ENCODE data around the gene FAM174B.

The FAM174B gene

DNA sequence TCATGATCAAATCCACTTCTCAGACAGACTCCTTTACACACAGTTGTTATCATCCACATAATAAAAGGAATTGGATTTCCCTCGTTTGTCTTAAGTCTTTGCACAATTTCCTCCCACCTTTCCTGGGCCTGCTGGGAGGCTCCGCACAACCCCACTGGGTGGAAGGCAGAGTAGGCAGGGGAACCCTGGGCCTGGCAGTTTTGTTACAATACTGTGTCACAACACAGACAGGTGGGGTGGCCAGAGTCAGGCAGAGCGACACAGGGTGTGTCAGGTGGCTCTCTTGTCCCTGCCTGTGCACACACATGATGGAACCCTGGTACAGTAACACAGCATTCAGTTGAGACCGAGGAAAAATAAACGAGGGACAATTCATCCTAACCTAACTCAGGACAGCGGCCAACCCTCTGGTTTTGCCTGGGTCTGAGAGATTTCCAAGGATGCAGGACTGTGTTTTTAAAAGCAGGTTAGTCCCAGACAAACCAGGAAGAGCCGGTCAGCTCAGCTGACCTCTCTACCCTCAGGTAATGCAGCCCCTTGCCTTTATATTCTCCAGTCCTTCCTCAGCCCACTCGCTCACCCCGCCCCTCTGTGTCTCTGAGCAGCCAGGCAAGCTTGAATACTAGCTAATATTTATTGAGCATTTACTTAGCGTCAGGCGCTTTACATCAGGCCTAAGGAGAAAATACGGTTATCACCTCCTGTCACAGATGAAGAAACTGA lies 8.8 kb upstream of the FAM174B start:
- no peak for DNase-seq (ENCODE audit: low spot score)

DNA sequence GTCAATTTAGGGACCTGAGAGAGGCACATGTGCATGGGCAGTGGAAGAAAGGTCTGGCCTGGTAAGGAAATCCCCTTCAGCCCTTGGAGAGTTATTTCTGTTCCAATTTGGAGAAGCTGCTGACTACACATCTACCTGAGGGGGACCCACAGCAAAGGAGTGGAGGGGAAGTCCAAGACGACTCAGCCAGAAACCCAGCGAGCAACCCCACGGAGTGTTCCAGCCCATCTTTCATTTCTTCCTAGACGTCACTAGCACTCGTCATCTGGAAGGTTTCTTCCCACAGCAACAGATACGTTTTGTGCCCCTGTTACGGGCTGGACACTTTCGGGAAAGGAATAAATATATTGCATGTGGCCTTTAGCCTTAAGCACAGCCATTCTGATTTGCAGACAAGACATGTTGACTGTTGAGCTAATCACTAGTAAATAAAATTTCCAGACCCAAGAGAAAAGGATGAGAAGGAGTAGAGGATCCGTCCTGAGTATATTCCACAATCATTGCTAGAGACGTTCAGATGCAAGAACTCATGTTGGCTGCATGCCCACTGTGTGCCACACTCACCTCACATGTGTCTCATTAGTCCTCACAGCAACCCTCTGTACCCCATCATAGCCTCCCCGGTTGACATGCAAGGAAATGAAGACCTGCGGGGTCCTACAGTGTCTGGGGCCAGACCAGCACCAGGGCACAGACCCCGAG lies 7.8 kb upstream of the FAM174B start:
- no peak for DNase-seq (ENCODE audit: low spot score)

DNA sequence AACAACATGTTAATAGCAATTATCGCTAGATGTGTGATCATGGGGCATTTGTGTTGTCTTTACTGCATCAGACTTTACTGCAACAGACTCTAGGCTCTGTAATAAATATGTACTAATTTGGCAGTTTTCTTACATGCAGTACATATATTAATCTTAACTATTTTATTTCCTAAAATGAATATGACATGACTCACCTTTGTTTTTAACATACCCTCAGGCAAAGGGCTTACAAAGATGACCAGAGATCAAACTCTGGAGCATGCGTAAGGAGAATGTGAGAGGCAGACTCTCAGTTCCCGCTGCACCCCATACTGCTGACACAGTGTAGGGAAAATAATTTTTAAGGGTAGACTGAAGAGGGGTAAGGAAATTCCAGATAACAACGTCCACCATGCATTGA lies 7.2 kb upstream of the FAM174B start:
- no peak for DNase-seq (ENCODE audit: low spot score)

DNA sequence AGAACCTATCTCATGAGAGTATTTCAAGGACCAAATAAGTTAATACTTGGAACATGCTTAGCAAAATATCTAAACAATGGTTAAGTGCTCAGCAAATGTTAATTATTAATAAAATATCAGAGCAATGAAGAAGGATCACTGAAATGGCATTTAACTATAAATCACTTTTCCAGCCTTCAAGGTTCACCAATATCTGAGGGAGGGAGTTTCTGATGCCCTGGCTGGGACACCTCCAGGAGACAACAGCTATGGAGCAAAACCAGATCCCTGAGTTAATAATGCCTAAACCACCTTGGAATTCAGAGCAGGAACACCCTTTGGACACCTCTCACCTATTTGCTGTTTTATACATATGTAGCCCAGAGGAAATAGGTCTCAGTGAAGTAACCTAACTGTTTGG lies 6.4 kb upstream of the FAM174B start:
- DNase-seq (ENCODE audit: low spot score), result no peak

DNA sequence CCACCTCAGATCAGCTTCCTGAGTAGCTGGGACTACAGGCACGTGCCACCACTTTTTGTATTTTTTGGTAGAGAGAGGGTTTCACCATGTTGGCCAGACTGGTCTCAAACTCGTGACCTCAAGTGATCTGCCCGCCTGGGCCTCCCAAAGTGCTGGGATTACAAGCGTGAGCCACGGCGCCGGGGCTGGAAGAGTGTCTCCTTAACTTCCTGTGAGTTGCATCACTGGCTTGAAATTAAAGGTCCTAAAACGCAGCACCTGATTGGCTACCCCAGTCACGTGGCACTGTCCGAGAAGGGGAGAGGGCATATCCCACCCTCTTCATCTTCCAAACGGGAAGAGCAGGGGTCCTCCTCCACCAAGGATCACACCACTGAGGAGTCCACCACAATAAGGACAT lies 5.5 kb upstream of the FAM174B start:
- no peak for DNase-seq (ENCODE audit: low spot score)

DNA sequence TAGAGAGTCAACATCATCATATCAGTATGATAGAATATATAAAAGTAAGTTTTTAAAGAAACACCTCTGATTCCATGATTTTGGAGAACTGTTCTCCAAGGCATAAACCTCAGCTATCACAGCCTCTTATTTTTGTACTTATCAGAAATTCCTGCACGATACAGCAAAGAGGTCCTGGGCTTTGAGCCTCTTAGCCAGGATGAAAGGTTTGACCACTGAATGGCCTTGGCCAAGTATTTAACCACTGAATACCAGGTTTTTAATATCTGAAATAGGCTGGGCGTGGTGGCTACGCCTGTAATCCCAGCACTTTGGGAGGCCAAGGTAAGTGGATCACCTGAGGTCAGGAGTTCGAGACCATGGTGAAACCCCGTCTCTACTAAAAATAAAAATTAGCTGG lies 1.9 kb upstream of the FAM174B start:
- no peak for DNase-seq (ENCODE audit: low spot score)

DNA sequence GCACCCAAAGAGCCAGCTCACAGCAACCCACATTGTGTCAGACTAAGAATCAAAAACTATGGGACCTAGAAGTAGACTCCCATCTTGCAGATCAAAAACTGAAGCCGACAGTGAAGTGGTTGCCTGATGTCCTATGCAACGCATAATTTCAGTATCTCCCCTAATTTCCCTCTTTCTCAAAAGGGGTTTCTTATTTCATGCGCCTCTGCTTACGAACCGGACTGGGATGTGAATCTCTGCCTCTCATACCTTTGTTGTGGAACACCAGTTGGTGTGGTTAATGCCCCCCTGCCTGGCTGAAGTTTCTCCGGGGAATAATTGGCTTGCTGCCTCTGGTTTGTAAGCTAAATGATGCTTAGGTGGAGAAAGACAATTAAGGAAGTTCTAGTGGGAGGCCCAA lies 514 bp upstream of the FAM174B start:
- DNase-seq (ENCODE audit: low spot score), result no peak

DNA sequence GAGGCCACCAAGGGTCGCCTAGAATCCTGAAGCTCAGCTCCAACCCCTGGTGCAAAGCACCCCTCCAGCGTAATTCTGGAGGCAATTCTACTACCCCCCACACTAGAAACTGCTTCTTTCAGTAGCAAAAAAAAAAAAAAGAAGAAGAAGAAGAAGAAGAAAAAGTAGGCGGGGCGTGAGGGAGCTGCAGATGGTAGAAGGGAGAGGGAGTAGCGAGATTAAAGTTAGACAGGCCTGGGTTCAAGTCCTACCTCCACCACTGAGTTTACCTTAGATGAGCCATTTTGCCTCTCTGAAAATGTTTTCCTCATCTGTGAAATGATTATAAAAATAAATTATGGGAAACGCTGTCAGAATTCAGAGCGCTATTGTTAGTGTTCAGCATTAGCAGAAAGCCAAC lies 913 bp downstream of the FAM174B start:
- DNase-seq (ENCODE audit: low spot score), result no peak

DNA sequence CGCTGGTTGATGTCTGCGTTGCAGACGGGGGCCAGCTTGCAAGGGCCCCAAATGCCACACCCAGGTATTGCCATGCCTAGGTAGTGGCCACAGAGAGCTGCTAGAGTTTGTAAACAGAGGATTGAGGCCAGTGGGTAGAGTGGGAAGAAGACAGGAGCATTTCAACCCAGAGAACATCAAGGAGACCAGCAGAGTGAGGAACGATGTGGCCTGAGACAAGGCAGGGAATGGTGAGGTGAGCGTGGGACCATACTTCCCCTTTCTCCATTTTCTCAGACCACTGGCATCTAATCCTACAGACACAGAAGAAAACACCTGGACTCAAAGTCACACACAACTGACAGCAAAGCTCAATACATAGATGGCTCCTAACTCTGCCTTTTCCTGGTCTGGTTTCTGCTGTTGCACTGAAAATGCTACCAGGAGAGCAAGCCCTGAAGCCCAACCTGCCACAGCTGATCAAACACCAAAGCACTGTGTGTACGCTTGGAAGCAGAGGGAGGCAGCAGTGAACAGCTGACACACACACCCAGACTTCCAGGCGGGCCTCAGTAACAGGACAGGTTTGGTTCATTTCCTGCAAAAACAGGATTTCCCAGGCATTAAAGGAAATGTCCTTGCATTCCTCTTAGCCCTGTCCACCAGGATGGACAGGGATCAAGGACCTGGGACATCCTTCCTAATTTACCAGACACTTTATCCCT lies 1.6 kb downstream of the FAM174B start:
- no peak for DNase-seq (ENCODE audit: low spot score)

DNA sequence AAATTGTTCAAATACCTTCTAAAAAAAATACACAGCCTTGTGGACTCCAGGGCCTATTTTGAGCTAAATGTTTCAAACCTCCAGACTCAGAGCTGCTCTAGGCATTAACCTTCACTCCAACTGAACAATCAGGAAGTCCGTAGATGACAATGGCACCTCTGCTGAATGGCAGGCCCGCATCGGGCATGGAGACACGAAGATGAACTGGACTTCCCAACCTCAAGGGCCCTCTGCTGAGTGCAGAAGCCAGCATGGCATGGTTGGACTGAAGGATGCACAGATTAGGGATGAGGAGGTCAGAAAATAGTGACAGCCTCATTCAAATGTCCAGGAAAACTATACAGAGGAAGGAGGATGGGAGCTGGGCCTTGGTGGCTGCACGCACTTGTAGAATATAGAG lies 2.2 kb downstream of the FAM174B start:
- no peak for DNase-seq (ENCODE audit: low spot score)

DNA sequence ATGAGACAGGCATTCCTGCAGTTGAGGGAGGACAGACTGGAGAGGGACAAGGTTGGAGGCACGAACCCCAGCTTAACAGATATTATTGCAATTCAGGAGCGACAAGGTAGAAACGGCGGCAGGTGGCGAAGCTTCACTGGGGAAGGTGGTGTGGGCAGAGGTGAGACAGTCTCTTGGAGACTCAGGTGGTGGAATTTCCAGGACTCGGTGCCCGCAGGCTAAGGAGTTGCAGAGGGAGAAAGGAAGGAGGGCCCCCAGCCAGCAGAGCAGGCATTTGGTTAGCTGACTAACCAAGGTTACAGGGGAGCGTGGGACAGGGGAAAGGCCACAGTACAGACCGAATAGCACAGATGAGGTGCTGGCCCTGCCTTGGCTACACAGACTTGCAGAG lies 3.0 kb downstream of the FAM174B start:
- no peak for DNase-seq (ENCODE audit: low spot score)

DNA sequence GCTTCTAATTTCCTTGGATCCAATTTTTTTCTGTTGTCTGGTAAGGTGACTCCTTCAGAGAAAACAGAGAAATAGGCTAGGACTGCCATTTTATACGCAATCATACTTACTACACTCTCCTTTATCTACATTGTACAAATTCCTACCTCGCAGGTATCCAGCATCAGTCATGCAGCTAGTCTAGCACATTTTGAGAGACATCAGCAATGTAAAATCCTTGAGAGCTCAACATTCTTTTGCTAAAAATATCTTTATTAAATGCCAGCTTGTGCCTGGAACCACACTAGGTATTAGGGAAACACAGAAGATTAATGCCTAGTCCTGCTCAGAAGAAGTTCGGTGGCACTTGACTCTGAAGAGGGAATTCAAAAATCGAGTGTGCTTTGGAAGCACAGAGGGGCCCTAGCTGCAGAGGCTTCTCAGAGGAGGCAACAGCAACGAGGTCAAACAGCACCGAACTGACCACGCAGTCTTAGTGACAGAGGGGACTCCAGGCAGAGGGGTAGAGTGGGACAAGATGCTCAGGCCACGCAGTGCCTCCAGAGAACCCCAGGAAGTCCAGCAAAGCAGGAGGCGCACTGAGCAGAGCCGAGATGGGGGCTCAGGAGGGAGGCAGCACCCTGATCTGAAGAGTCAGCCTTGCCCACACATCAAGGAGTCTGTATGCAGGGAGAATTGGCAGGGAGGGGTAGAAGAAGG lies 3.5 kb downstream of the FAM174B start:
- DNase-seq (ENCODE audit: low spot score), result no peak

DNA sequence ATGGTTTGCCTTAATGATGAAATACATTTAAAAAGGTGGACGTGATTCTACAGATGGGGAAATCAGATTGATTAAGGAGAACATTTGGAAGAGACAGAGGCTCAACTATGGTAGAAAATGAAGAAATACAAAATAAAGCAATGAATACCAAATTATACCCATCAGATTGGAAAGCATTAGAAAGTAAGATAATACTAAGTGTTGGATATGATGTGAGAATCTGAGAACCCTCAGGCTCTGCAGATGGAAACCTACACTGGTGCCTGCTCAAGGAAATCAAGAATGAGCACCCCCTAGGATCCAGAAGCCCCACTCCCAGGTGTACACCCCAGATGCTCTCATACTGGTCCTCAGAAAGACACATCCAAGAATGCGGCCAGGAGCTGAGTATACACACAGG lies 4.6 kb downstream of the FAM174B start:
- no peak for DNase-seq (ENCODE audit: low spot score)

DNA sequence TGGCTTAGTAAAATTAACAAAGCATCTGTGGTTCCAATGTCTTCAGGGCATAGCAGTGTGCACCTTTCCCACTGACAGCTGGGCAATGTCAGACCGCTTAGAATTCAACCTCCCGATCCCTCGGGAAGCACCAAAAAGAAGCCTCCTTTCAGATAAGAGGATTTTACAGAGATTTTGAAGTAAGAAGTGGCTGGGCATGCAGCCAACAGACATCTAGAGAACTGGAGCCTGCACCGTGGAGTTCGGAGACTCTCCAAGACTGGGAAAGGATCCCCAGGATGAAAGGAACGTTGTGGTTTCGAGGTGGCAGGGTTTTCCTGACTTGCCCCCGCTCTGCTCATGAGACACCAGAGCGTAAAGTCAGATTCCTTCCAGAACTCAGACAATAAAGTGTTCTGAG lies 5.3 kb downstream of the FAM174B start:
- no peak for DNase-seq (ENCODE audit: low spot score)

DNA sequence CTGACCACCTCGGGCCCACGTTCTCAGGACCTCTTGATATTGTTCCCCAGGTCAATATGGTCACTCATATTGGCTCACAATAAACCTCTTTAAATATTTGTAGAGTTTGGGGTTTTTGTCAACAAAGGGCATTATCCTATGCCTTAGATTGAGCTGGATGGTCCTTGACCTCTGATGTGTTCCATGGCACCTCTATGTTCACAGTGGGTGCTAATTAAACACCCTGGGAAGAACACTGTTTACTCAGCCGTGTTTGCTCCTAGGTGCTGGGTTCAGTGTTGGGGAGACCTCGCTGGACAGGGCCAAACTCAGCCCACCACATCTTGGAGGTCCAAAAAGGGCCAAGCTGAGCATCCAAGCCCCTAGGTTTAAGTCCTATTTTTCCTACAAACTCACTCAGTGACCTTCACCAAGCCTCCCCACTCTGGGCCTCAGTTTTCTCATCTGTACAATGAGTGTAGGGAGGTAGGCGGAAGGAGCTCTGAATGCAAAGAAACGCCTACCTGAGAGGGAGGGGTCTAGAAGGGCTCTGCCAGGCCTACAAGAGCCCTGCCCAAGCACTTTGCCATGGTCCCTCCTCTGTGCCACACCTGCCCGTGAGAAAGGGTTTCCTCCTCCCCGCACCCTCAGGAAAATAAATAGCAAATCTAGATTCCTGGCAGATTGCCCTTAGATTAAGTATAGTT lies 7.2 kb downstream of the FAM174B start:
- DNase-seq (ENCODE audit: low spot score), result no peak

DNA sequence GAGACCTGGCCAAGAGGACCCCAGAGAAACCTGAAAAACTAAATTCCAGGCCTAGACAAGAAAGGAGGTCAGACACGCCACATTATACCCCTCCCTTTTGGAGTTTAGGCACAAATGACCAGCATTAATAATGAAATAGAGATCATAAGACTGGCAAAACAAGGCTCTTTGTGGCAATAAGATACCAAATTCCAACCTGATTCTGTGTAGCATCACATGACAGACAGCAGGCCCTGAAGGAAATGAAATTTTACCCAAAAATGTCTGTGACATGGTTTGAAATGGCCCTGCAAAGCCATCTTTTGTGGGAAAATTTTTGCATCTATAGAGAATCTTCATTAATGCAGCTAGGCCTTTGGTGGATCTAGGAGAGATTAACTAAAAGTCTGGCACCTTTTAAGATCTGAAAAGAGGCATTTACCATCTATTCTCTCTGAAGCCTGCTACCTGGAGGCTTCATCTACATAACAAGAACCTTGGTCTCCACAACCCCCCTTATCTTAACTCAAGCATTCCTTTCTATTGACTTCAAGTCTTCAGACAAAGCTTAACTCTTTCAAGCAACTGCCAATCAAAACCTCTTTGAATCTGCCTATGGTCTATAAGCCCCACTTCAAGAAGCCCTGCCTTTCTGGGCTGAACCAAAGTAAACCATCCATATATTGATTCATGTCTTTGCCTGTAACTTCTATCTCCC lies 8.0 kb downstream of the FAM174B start:
- no peak for DNase-seq (ENCODE audit: low spot score)

DNA sequence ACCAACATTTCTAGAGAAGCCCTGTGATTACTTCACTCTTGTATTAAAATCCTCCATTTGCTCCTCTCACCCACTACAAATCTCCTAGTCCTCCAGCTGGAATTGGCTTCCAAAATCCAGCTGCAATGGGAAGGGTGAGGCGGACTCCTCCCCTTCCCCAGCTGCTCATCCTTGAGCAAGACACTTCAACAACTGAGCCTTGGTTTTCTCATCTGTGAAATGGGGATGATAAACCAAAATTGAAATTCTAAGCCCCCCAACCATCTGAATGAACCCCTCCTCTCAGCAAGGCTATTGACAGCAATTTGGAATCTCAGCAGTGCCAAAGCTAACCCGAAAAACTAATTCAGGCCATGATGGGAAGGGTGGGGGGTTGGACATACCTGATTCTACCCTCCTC lies 9.4 kb downstream of the FAM174B start:
- no peak for DNase-seq (ENCODE audit: low spot score)

DNA sequence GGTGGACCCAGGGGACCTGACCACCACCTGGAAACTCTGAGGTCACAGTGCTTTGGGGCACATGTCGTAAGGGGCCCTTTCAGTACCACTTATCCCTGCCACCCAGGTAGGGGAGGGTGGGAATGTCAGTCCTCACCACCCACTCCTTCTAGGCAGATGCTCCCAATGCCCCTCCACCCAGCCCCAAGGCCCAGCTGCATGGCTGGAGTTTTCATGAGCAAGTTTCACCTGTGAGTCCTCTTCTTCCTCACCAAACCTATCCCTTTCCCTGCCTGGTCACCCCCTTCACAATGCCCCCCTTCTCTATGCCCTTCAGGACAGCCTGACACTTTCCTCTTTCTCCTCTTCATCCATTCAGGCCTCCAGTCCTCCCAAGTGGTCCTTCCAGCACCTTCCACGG lies 9.8 kb downstream of the FAM174B start:
- no peak for DNase-seq (ENCODE audit: low spot score)

DNA sequence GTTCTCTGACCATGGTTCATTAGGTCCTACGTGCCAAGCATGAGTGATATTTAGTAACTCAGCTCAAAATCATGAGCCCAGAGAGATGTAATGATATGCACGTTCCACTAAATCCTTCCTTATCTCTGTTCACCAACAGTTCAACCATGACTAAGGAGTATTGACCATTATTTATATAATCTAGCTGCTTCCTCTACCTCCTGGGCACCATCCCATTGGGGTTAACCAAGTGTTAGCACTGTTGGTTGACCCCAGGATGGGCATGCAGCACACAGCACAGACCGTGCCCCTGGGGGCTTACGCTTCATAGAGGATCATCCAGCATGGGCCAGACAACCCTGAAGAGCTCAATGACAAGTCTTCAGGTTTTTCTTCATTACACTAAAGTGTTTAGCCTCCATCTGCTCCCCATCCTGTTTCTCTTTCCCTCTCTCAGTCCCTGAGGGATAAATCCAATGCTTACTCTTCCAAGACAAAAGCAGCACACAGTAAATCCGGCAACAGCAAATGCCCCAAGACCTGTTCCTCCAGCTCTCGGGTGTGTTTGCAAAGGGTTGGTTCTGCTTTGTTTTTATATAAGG lies 10.4 kb downstream of the FAM174B start:
- no peak for DNase-seq (ENCODE audit: low spot score)

DNA sequence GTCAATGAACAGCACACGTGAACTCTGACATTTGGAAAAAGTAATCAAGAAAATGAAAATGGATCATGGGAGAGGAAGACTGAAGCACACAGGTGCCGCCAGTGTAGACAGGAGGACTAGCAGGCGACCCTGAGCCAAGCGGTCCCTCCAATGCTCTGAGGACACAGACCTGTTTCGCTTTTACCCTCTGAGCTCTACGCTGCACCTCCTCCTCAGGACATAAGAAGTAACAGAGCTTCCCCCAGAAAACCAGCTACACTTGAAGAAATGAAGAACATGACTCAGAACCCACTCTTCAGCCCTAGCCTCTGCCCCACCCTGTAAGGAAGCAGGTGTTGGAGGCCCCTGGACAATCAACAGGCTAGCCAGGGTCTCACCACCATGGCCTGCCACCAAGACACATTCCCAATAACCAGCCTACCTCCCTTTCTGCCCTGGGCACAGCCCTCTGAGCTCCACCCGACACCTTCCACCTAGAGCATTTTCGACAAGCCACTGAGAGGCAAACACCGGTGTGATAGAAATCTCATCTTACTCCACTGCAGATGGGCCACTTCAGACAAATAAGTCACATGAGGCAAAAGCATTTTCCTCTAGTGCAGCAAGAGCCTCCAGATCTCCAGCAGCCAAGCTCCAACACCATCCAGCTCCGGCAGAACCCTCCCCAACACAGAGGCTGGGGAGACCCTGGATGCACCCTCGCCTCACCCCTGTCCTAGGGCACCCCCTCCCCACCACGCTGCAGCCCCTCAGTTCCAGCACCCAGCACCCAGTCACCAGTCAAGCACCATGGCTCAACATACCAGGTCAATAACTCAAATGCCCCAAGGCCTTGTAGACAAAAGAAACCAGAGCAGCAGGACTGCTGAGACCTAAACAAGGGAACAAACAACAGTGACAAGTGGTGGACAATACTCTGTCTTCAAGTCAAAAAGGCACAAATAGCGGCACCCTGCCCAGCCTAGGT lies 11.4 kb downstream of the FAM174B start:
- DNase-seq (ENCODE audit: low spot score), result no peak
